ENCODE data around the gene UBAC1. TPM values are rescaled to one million over a fixed set of nuclear protein-coding genes. Genes with fewer than 3 reads are reported as not detected.
"Not testable (repeated sequence)": the region's sequence is repeated elsewhere in the genome, so short reads cannot be mapped to it uniquely, and the experiment has no call there.

Gene UBAC1
- polyA plus RNA-seq, 5 donors = 27.6 to 38.4 (median 32.3) TPM

GRCh38 chr9:135901826-135902225, 59.3 kb downstream of the UBAC1 start:
- DNase-seq = no peak

- no peak for DNase-seq
Observed at GRCh38 chr9:135901031-135901758, 60.0 kb downstream of the UBAC1 start.

- DNase-seq = no peak
Observed at GRCh38 chr9:135898634-135899407, 62.4 kb downstream of the UBAC1 start.

- DNase-seq = no peak
Observed at GRCh38 chr9:135896626-135897025, 64.5 kb downstream of the UBAC1 start.

- DNase-seq = no peak
Observed at GRCh38 chr9:135896205-135896604, 65.0 kb downstream of the UBAC1 start.

- DNase-seq = no peak
Observed at GRCh38 chr9:135895202-135895848, 65.8 kb downstream of the UBAC1 start.

GRCh38 chr9:135893104-135893503, 68.1 kb downstream of the UBAC1 start:
- no peak for DNase-seq

GRCh38 chr9:135892327-135892726, 68.8 kb downstream of the UBAC1 start:
- DNase-seq = not testable (repeated sequence)

- DNase-seq = peak in 1 of 2 donors; percentile 4
Observed at GRCh38 chr9:135891027-135891631, 70.0 kb downstream of the UBAC1 start.

- peak; percentile 14 to 33 for DNase-seq
Observed at GRCh38 chr9:135890190-135891026, 70.8 kb downstream of the UBAC1 start.

- no peak for DNase-seq
Observed at GRCh38 chr9:135889564-135890189, 71.5 kb downstream of the UBAC1 start.

GRCh38 chr9:135888766-135889394, 72.3 kb downstream of the UBAC1 start:
- no peak for DNase-seq

- no peak for DNase-seq
Observed at GRCh38 chr9:135888126-135888765, 72.9 kb downstream of the UBAC1 start.

- DNase-seq = peak in 1 of 2 donors; percentile 2
Observed at GRCh38 chr9:135887585-135888050, 73.6 kb downstream of the UBAC1 start.

GRCh38 chr9:135887021-135887507, 74.1 kb downstream of the UBAC1 start:
- DNase-seq = no peak

- no peak for DNase-seq
Observed at GRCh38 chr9:135886147-135886981, 74.8 kb downstream of the UBAC1 start.

- DNase-seq = no peak
Observed at GRCh38 chr9:135885100-135885853, 75.9 kb downstream of the UBAC1 start.

Data from right lung (tissue), 5 donors.